D721Med (cell line): ENCODE data around the gene NTHL1.

ENCODE experiments used
- DNase-seq: peaks from one replicate; pipeline ENCODE4 v3.0.0; 2011; ENCODE audit warnings: low spot score; ENCODE audit not compliant: insufficient read length
- FAIRE-seq: peaks from 2 replicates; lab custom pipeline; 2011; peaks lifted over from hg19 to GRCh38; lab: Jason Lieb, UNC
- TF ChIP-seq, protein P1 (sequence below): IDR thresholded peaks from 2 replicates; pipeline ENCODE4 v1.5.1; 2012; ENCODE audit warnings: mild to moderate bottlenecking, control low read depth; ENCODE audit not compliant: insufficient read depth; ENCODE audit errors: missing control alignments

Gene NTHL1

DNA sequence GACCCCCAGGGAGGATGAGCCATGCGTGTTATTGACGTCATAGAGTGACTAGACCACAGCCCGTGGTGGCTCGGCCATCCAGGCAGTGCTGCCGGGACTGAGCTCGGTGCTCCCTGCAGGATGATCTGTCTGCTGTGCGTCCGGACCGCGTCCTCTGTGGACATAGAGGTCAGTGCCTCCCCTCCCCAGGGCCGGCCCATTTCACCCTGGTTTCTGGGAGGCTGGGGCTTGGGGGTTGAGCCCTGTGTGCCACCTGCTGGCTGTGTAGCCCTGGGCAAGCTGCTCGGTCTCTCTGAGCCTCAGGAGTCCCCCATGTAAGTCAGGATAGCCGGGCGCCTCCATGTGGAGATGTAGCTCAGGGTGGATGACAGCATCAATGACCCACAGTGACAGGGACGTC lies 8.4 kb upstream of the NTHL1 start:
- DNase-seq, result no peak

DNA sequence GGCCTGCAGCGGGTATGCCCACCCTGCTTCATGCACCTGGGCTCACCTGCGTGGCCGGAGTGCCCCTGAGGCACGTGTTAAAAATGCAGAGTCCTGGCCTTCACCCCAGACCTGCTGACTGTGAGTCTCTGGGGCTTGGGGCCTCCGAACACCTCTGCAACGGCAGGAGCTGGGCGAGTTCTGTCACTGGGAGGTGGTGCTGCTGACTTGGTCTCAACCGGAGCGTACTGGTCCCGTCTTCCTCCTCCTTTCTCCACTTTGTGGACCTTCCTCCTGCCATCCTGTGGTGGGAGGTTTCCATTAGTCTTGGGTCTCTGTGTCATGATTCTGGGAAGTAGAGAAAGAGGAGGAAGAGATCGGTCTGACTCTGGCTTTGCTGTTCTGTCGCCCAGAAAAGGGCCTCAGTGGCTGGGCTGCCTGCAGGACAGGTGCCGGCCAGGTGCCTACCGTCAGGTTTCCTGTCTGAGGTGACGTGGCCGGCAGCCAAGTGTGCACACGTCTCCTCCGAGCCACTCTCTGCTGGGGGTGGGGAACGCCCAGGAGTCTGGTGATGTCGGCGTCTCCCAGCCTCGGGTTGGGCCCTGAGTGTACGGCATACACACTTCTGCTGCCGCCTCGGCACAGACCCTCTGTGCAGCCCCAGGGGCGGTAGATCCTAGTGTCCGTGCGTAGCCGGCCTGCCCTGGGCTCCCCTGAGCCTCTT lies 7.1 kb upstream of the NTHL1 start:
- DNase-seq (no peak), FAIRE-seq (no peak)
- TF ChIP-seq, protein P1, sequence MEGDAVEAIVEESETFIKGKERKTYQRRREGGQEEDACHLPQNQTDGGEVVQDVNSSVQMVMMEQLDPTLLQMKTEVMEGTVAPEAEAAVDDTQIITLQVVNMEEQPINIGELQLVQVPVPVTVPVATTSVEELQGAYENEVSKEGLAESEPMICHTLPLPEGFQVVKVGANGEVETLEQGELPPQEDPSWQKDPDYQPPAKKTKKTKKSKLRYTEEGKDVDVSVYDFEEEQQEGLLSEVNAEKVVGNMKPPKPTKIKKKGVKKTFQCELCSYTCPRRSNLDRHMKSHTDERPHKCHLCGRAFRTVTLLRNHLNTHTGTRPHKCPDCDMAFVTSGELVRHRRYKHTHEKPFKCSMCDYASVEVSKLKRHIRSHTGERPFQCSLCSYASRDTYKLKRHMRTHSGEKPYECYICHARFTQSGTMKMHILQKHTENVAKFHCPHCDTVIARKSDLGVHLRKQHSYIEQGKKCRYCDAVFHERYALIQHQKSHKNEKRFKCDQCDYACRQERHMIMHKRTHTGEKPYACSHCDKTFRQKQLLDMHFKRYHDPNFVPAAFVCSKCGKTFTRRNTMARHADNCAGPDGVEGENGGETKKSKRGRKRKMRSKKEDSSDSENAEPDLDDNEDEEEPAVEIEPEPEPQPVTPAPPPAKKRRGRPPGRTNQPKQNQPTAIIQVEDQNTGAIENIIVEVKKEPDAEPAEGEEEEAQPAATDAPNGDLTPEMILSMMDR, result no peak

More for the DNA sequence above, 8.4 kb upstream of the NTHL1 start:
- TF ChIP-seq, protein P1, result no peak
- no peak for FAIRE-seq

DNA sequence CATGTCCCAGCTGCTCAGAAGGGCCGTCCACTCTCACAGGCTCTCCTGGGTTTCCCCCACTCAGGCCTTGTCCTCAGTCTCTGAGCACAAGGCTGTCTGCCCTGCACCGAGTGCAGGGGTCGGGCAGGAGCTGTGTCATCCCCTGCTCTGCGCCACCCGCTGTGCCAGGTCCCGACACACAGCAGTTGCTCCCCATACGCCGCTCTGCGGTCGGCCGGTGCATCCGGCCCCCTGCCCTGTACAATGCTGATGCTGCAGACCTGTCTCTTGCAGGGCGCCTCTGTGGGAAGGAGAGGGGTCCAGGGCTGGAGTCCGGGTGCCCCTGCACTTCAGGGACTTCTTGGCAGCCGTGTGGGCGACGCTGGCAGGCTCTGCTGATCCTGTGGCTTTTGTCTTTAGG lies 6.3 kb upstream of the NTHL1 start:
- no peak for DNase-seq
- TF ChIP-seq, protein P1, result no peak
- FAIRE-seq, result no peak

DNA sequence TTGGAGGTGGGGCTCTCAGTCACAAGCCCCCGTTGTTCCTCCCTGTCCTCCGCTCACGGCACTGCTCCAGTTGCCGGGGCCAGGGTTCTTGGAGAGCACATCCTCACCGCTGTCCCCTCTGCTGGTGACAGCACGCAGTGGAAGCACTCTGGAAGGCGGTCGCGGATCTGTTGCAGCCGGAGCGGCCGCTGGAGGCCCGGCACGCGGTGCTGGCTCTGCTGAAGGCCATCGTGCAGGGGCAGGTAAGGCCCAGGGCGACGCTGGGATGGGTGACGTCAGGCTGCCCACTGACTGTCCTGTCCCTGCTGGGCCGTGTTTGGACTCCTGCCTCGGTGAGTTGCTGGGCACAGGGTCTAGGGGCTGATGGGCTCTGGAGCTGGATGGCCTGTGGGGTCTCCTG lies 5.6 kb upstream of the NTHL1 start:
- TF ChIP-seq, protein P1, result no peak
- FAIRE-seq, result no peak
- DNase-seq, result no peak

DNA sequence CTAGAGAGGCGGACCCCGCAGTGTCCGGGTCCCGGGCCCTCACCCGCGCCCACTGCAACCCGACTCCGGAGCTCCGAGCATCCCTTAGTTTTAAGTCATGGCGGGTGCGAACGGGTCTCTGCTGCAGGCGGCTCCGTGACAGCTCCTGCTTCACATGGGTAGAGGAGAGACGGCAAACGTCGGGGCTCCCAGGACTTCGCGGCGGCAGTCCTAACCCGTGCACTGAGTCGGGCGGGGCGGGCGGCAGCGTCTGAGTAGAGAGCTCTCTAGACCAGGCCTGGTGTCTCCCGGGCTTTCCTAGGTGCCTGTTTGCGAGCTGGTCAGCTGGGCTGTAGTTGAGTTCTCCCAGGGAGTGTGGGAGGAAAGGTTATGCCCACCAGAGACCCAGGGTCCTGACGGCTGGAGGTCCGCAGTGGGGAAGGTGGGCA lies 496 bp upstream of the NTHL1 start:
- DNase-seq (no peak), FAIRE-seq (no peak)
- TF ChIP-seq, protein P1, result no peak

DNA sequence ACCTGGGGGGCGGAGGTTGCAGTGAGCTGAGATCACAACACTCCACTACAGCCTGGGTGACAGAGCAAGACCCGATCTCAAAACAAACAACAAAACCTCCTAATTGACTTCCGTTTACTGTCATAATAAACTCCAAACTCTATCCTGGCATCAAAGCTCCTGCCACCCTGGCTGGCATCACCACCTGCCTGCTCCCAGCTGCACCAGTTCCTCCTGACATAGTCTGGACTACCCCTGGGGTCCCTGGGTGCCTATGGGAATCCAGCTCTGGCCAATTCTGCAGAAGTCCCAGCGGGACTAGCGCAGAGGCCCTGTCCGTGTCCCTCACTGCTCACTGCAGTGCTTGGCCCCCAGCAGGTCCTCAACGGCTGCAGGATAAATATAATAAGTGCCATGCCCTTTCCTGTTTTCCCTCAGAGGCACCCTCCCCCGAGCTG lies 723 bp downstream of the NTHL1 start:
- TF ChIP-seq, protein P1, result no peak
- no peak for DNase-seq
- no peak for FAIRE-seq

DNA sequence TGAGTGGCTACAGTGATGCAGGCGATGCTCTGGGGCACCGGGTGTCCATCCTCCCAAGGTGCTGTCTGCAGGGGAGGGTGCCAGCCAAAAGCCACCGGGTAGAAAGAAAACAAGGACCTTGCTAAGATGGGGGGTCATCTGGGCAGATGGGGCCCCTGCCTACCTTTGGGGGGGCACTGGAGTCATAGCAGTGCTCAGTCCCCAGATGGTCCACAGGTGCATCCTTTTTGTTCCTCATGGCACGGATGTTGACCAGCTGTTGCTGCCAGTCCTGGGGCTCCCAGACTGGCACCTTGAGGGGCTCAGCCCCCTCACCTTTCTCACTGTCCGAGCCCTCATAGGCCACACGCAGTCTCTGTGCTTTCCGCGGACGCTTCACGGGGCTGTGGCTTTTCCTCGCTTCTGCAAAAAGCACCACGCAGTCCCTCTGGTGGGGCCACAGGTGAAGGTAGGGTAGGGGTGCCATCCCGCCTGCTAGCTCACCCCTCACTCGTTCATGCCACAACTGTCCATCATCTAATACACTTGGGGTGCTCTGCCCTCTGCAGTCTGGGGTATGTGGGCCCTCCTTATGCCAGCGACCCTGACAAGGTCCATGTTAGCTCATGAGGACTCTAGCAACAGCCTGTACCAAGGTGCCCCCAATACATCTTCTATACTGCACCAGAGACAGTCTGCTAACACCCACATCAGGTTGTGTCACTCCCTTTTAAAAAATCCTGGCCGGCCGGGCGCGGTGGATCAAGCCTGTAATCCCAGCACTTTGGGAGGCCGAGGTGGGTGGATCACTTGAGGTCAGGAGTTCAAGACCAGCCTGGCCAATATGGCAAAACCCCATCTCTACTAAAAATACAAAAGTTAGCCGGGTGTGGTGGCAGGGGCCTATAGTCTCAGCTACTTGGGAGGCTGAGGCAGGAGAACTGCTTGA lies 1.4 kb downstream of the NTHL1 start:
- FAIRE-seq (no peak), DNase-seq (no peak)
- TF ChIP-seq, protein P1, result no peak
